PFSK-1 (cell line): ENCODE results near the gene PRLH.

Source experiments
- FOXP2 ChIP-seq: optimal IDR thresholded peaks from 2 replicates; pipeline ENCODE3; 2011; ENCODE audit warnings: borderline replicate concordance, control low read depth, inconsistent platforms; ENCODE audit not compliant: insufficient read depth; ENCODE audit errors: extremely low read length, extremely low read depth
- POLR2AphosphoS5 ChIP-seq: IDR thresholded peaks from 2 replicates; pipeline ENCODE4 v1.6.1; 2012; ENCODE audit warnings: low read depth, mild to moderate bottlenecking, control low read depth, low read length, moderate library complexity
- SIN3A ChIP-seq: IDR thresholded peaks from 2 replicates; pipeline ENCODE4 v1.6.1; 2012; ENCODE audit warnings: mild to moderate bottlenecking, low read length, moderate library complexity, borderline replicate concordance; ENCODE audit not compliant: insufficient read depth
- TAF1 ChIP-seq: IDR thresholded peaks from 2 replicates; pipeline ENCODE4 v1.6.1; 2012; ENCODE audit warnings: low read length, control low read depth, borderline replicate concordance; ENCODE audit not compliant: insufficient read depth
- TF ChIP-seq, protein P1 (sequence below), 2 experiments: IDR thresholded peaks; 2 replicates each; pipeline versions ENCODE4 v1.6.1 to v1.8.0; 2011 to 2012; ENCODE audit warnings: low read depth in 2 of 2, low read length in 2 of 2, control low read depth in 1 of 2, inconsistent platforms in 1 of 2, mild to moderate bottlenecking in 1 of 2, moderate library complexity in 1 of 2; ENCODE audit not compliant: insufficient read depth in 1 of 2

Gene PRLH

GRCh38 chr2:237520290-237520689 is 46.1 kb upstream of the PRLH start:
- no peak for TF ChIP-seq POLR2AphosphoS5
- no peak for TF ChIP-seq TAF1
- TF ChIP-seq, protein P1, sequence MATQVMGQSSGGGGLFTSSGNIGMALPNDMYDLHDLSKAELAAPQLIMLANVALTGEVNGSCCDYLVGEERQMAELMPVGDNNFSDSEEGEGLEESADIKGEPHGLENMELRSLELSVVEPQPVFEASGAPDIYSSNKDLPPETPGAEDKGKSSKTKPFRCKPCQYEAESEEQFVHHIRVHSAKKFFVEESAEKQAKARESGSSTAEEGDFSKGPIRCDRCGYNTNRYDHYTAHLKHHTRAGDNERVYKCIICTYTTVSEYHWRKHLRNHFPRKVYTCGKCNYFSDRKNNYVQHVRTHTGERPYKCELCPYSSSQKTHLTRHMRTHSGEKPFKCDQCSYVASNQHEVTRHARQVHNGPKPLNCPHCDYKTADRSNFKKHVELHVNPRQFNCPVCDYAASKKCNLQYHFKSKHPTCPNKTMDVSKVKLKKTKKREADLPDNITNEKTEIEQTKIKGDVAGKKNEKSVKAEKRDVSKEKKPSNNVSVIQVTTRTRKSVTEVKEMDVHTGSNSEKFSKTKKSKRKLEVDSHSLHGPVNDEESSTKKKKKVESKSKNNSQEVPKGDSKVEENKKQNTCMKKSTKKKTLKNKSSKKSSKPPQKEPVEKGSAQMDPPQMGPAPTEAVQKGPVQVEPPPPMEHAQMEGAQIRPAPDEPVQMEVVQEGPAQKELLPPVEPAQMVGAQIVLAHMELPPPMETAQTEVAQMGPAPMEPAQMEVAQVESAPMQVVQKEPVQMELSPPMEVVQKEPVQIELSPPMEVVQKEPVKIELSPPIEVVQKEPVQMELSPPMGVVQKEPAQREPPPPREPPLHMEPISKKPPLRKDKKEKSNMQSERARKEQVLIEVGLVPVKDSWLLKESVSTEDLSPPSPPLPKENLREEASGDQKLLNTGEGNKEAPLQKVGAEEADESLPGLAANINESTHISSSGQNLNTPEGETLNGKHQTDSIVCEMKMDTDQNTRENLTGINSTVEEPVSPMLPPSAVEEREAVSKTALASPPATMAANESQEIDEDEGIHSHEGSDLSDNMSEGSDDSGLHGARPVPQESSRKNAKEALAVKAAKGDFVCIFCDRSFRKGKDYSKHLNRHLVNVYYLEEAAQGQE (IDR thresholded peaks at IDR 0.05; ENCODE audit: insufficient read depth in 1 of 2, low read depth in 2 of 2, low read length in 2 of 2) = no peak
- TF ChIP-seq FOXP2 = no peak
- TF ChIP-seq SIN3A = no peak

DNA sequence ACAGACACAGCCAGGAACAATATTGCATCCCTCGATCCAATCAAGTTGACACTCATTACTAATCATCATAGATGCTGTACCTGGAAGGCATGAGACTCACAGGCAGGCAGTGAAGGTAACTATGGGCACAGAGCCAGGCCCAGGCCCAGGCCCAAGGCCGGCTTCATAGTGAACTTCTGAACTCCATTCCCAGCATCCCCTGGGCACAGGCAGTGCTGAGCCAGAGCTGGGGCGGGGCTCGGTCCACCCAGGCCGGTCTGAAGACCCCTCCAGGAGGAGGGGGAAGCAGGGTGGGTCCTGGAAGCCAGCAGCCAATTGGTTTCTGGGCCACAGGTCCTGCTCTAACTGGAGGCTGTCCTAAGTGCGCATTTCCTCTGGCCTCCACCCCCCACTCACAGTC is 41.7 kb upstream of the PRLH start:
- TF ChIP-seq TAF1 (no peak), FOXP2 (no peak), SIN3A (no peak), POLR2AphosphoS5 (no peak)
- TF ChIP-seq, protein P1 (IDR thresholded peaks at IDR 0.05; ENCODE audit: insufficient read depth in 1 of 2, low read depth in 2 of 2, low read length in 2 of 2) = no peak

DNA sequence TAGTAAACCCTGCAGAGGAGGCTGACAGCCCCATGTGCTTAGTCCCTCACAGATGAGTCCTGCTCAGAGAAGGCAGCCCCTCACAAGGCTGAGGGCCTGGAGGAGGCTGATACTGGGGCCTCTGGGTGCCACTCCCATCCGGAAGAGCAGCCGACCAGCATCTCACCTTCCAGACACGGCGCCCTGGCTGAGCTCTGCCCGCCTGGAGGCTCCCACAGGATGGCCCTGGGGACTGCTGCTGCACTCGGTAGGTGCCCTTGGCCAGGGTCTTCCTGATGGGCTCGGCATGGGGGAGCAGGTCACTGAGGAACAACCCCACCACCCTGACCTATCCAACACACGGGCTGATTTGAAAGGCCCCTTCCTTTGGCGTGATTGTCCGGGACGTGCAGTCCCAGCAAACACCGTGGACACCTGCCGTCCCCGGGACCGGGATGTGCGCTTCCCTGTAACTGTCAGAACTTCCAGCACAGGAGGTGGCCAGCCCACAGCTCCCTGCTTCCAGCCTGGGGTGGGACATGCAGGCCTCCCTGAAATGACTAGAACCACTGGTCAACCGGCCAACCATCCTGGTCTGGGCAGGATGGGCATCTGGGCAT is 40.7 kb upstream of the PRLH start:
- no peak for TF ChIP-seq TAF1
- TF ChIP-seq SIN3A = no peak

GRCh38 chr2:237527233-237527632 is 39.1 kb upstream of the PRLH start:
- TF ChIP-seq TAF1 (no peak), POLR2AphosphoS5 (no peak), SIN3A (no peak)
- TF ChIP-seq, protein P1 (IDR thresholded peaks at IDR 0.05; ENCODE audit: insufficient read depth in 1 of 2, low read depth in 2 of 2, low read length in 2 of 2) = no peak

DNA sequence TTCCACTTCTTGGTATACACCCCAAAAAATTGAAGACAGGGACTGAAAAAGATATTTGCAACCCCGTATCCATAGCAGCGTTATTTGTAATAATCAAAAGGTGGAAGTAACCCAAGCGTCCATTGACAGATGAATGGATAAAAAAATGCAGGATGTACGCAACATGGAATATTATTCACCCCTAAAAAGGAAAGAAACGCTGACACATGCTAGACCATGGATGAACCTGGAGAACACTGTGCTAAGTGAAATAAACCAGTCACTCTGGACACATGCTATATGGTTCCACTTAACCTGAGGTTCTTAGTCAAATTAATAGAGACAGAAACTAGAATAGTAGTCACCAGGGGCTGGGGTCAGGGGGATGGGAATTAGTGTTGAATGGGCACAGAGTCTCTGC is 38.6 kb upstream of the PRLH start:
- no peak for TF ChIP-seq SIN3A
- no peak for TF ChIP-seq POLR2AphosphoS5
- TF ChIP-seq, protein P1 (IDR thresholded peaks at IDR 0.05; ENCODE audit: insufficient read depth in 1 of 2, low read depth in 2 of 2, low read length in 2 of 2) = no peak
- no peak for TF ChIP-seq FOXP2
- no peak for TF ChIP-seq TAF1
